ENCODE measurements around the gene LAMA4.
A peak's percentile ranks its signal among the peaks of the same experiment; 100 is the strongest.

LAMA4 gene

DNA sequence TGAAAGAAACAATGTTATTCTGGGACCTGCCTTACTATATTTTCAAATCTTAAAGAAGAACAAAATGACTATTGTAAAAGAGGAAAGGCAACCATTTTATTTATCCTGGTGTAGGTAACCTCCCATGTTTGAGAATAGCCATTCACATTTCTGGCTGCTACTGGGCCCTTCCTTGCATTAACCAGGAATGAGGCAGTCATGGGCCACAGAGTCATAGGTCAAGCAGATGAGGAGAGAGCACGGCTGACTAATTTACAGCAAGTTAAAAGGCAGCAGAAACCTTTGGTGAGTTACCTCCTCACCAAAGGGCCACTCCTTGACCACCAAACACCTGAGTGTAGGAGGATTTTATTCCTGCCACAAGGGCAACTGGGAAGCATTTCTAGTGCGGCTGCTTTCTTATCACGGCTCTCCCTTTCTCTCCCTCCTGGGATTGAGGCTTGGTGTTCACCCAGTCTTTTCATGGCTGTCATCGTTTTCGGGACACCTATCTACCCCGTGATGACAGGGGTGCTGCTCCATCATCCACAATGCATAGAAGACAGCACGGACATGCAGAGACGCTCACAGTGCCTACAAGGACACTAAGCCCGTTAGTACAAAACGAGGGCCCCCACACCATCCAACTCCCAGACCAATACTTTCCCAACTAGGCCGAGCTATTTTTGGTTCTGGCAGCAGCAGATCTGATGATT, 4.4 kb upstream of the LAMA4 start:
- Histone ChIP-seq H3K27ac (ENCODE audit: insufficient read depth, low read depth, low read length, poor library complexity, severe bottlenecking) (no peak overlapping the region), H3K36me3 (ENCODE audit: control insufficient read depth, insufficient read depth, low read length) (no peaks in the 10 kb centered on the region), H3K4me1 (ENCODE audit: control insufficient read depth, insufficient read depth, low read length) (peaks cover 14% of the 10 kb centered on the region), H3K27me3 (ENCODE audit: control insufficient read depth, insufficient read depth, low read length, poor library complexity, severe bottlenecking) (peaks cover 17% of the 10 kb centered on the region), H3K9me3 (ENCODE audit: control insufficient read depth, low read length) (no peaks in the 10 kb centered on the region), H3K4me3 (ENCODE audit: insufficient read depth, low read depth, low read length) (no peak overlapping the region)
- WGBS, 2 experiments = 92 to 95% methylated on average over 11 of the region's 11 CpGs

DNA sequence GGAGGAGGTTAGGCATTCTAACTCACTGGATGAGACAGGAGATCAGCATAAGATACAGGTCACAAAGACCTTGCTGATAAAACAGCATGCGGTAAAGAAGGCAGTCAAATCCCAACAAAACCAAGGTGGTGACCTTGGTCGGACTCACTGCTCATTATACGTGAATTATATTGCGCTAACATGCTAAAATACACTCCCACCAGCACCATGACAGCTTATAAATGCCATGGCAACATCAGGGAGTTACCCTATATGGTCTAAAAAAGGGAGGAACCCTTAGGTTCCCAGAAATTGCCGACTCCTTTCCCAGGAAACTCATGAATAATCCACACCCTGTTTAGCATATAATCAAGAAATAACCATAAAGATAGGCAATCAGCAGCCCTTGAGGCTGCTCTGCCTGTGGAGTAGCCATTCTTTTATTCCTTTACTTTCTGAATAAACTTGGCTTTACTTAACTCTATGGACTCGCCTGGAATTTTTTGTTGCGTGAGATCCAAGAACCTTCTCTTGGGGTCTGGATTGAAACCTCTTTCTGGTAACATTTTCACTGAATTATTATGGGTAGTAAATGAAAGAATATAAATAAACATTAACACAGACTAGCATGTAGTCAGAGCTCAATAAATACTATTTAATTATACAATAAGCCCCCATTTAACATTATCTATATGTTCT, 3.0 kb upstream of the LAMA4 start:
- Histone ChIP-seq H3K36me3 (ENCODE audit: control insufficient read depth, insufficient read depth, low read length) (no peaks in the 10 kb centered on the region), H3K9me3 (ENCODE audit: control insufficient read depth, low read length) (no peaks in the 10 kb centered on the region), H3K4me1 (ENCODE audit: control insufficient read depth, insufficient read depth, low read length) (peaks cover 10% of the 10 kb centered on the region), H3K27ac (ENCODE audit: insufficient read depth, low read depth, low read length, poor library complexity, severe bottlenecking) (no peak overlapping the region), H3K4me3 (ENCODE audit: insufficient read depth, low read depth, low read length) (no peak overlapping the region), H3K27me3 (ENCODE audit: control insufficient read depth, insufficient read depth, low read length, poor library complexity, severe bottlenecking) (peaks cover 32% of the 10 kb centered on the region)
- WGBS, 2 experiments = 84 to 98% methylated on average over 6 to 7 of the region's 7 CpGs

DNA sequence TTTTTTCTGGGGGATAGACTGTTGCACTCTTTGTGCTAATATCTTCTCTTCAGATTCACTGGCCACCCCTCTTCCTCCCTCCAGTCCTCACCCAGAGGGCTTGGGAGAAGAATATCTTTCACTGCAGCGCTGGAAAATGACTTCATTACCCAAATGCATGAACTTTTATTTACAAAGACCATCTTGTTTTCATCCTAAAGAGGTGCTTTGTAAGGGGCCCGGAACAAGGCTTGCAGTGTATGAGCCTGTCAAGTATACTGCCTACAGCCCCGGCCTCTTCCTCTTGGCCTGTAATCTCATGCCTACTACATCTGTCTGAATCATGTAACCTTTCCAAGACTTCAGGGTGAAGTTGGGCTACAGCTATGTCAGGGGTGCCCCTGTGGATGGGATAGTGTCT, 554 bp upstream of the LAMA4 start:
- no peaks in the 10 kb centered on the region for H3K36me3 ChIP-seq (ENCODE audit: control insufficient read depth, insufficient read depth, low read length)
- 76 to 79% methylated on average over 3 of the region's 3 CpGs for WGBS, 2 experiments
- H3K4me3 ChIP-seq (ENCODE audit: insufficient read depth, low read depth, low read length) = no peak overlapping the region
- H3K27me3 ChIP-seq (ENCODE audit: control insufficient read depth, insufficient read depth, low read length, poor library complexity, severe bottlenecking) = peaks cover 32% of the 10 kb centered on the region
- no peak overlapping the region for H3K27ac ChIP-seq (ENCODE audit: insufficient read depth, low read depth, low read length, poor library complexity, severe bottlenecking)
- peaks cover 6% of the 10 kb centered on the region for H3K4me1 ChIP-seq (ENCODE audit: control insufficient read depth, insufficient read depth, low read length)
- H3K9me3 ChIP-seq (ENCODE audit: control insufficient read depth, low read length) = no peaks in the 10 kb centered on the region

DNA sequence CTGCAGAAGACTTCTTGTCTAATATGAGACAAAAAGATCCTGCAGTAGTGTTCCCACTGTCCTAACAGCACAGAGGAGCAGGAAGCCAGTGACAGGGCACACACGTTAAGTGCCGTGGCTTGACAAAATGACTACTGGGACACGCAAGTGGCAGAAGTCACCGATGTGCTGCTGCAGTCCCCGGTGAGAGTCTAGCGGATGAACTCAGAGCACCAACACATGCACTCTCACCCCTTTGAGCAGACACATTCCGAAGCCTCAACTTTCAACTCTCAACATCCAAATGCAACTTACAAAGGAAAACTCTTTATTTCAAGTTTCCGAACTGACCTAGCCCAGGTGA, 898 bp downstream of the LAMA4 start:
- Histone ChIP-seq H3K9me3 (ENCODE audit: control insufficient read depth, low read length) (no peaks in the 10 kb centered on the region), H3K4me1 (ENCODE audit: control insufficient read depth, insufficient read depth, low read length) (peaks cover 6% of the 10 kb centered on the region), H3K36me3 (ENCODE audit: control insufficient read depth, insufficient read depth, low read length) (no peaks in the 10 kb centered on the region), H3K27ac (ENCODE audit: insufficient read depth, low read depth, low read length, poor library complexity, severe bottlenecking) (no peak overlapping the region), H3K4me3 (ENCODE audit: insufficient read depth, low read depth, low read length) (peak overlapping the region; percentile 36), H3K27me3 (ENCODE audit: control insufficient read depth, insufficient read depth, low read length, poor library complexity, severe bottlenecking) (peaks cover 32% of the 10 kb centered on the region)
- WGBS, 2 experiments = 2 to 3% methylated on average over 8 of the region's 8 CpGs

DNA sequence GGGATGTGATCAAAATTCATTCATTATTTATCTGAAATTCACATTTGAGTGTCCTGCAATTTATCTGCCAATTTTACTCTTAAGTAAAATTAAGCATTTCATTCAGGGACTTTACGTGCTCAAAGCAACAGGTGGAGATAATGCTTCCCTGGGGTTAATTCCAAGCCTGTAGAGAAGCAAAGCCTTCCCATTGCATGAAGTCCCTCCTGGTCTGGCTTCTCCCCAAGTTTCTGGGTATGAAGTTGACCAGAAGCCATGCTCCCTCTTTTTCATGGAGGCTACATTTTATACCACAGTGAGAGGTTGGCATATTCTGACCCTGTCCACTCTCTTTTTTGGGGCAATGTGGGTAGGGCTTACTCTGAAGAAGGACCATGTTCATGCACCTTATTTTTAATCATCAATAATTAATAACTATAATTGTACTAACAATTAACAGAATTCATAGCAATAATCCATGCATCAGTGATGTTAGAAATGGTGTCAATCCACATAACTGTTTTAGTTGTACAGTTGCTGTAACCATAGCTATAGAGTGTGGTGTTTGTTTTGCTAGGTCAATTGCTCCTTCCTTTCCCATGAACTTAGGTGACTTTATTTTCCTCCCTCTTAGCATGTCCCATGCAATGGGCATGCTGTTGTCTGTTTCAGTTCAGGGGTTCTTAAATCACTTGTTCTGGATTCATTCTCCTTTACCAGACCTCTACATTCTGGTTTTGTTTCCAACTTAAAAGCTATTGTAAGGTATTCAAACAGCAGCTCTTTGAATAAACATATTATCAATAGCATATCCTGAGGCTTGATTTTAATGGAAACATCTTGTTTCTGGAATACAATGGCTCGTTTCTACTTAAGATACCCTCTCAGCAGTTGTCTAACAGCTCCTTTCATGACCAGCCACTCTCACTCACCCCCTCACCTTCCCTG, 1.5 kb downstream of the LAMA4 start:
- no peaks in the 10 kb centered on the region for H3K36me3 ChIP-seq (ENCODE audit: control insufficient read depth, insufficient read depth, low read length)
- no peaks in the 10 kb centered on the region for H3K9me3 ChIP-seq (ENCODE audit: control insufficient read depth, low read length)
- peak overlapping the region; percentile 36 for H3K4me3 ChIP-seq (ENCODE audit: insufficient read depth, low read depth, low read length)
- peaks cover 6% of the 10 kb centered on the region for H3K4me1 ChIP-seq (ENCODE audit: control insufficient read depth, insufficient read depth, low read length)
- H3K27ac ChIP-seq (ENCODE audit: insufficient read depth, low read depth, low read length, poor library complexity, severe bottlenecking) = no peak overlapping the region
- 40 to 46% methylated on average over 2 of the region's 2 CpGs for WGBS, 2 experiments
- peaks cover 32% of the 10 kb centered on the region for H3K27me3 ChIP-seq (ENCODE audit: control insufficient read depth, insufficient read depth, low read length, poor library complexity, severe bottlenecking)

DNA sequence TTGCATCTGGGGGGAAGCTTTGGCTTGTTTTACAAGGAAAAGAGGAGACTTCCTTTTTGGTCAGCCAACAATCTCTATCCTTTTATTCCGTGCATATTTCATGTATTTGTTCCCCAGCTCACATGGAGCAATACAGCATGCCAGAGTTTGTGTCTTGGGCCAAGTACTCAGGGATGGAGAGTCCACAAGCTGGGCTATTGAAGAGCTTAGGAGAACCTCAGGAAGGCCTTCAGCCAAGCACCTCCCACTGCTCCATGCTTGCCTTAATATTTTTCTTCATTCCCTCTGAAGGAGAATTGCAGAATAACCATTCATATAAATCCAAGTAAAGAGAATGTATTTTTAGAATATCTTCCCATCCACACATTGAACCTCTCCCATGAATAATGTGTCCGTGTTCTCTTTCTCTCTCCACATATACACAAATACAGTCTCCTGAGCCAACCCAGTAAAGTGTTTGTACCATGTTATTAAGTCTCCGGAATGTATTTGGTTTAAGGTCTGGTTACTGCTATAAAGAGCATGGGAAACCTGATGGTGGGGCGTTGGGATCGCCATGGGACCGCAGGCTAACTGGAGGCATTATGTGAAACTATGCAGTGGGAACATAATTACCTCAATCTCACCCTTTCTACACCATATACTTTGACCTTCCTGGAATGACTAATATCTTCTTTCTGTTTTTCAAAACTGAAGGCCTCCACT, 3.0 kb downstream of the LAMA4 start:
- Histone ChIP-seq H3K4me3 (ENCODE audit: insufficient read depth, low read depth, low read length) (no peak overlapping the region), H3K36me3 (ENCODE audit: control insufficient read depth, insufficient read depth, low read length) (no peaks in the 10 kb centered on the region), H3K9me3 (ENCODE audit: control insufficient read depth, low read length) (no peaks in the 10 kb centered on the region), H3K27me3 (ENCODE audit: control insufficient read depth, insufficient read depth, low read length, poor library complexity, severe bottlenecking) (peaks cover 32% of the 10 kb centered on the region), H3K27ac (ENCODE audit: insufficient read depth, low read depth, low read length, poor library complexity, severe bottlenecking) (no peak overlapping the region), H3K4me1 (ENCODE audit: control insufficient read depth, insufficient read depth, low read length) (peaks cover 6% of the 10 kb centered on the region)
- 92 to 97% methylated on average over 6 of the region's 6 CpGs for WGBS, 2 experiments

DNA sequence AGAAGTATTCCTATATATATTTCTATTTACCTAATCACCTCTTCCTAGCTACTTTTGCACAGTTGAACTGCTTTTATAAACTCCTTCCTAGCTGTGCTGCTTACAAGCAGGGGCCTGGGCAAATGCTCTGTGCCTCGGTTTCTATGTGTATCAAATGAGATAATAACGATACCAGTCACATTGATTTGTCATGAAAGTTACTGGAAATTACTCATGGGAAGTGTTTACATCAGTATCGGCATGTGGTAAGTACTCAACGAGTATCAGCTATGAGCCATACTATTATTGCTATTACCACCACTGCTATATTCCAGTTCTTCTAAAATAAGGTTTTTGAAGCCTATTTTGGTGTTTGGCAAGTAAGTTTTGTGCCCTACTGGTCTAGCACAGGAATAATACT, 4.9 kb downstream of the LAMA4 start:
- H3K27ac ChIP-seq (ENCODE audit: insufficient read depth, low read depth, low read length, poor library complexity, severe bottlenecking) = no peak overlapping the region
- peaks cover 21% of the 10 kb centered on the region for H3K27me3 ChIP-seq (ENCODE audit: control insufficient read depth, insufficient read depth, low read length, poor library complexity, severe bottlenecking)
- peaks cover 4% of the 10 kb centered on the region for H3K4me1 ChIP-seq (ENCODE audit: control insufficient read depth, insufficient read depth, low read length)
- no peaks in the 10 kb centered on the region for H3K36me3 ChIP-seq (ENCODE audit: control insufficient read depth, insufficient read depth, low read length)
- 86 to 96% methylated on average over 4 of the region's 4 CpGs for WGBS, 2 experiments
- no peaks in the 10 kb centered on the region for H3K9me3 ChIP-seq (ENCODE audit: control insufficient read depth, low read length)
- no peak overlapping the region for H3K4me3 ChIP-seq (ENCODE audit: insufficient read depth, low read depth, low read length)

DNA sequence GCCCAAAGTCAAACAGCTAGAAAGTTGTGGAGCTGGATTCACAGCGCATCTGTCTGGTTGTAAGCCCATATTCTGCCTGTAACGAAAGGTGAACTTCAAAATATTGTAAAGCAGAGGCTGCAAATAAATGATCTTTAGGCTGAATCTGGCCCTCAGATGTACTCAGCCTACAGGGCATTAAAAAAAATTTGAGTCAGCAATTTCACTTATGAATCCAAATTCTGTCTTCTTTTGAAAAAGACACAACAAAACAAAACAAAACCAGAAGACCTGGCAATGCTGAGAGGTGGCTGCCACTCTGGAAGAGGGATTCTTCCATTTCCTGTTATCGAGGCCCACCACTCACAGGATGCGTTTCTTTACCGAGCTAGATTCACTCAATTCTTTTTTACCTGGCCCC, 7.1 kb downstream of the LAMA4 start:
- 92 to 93% methylated on average over 5 of the region's 5 CpGs for WGBS, 2 experiments

DNA sequence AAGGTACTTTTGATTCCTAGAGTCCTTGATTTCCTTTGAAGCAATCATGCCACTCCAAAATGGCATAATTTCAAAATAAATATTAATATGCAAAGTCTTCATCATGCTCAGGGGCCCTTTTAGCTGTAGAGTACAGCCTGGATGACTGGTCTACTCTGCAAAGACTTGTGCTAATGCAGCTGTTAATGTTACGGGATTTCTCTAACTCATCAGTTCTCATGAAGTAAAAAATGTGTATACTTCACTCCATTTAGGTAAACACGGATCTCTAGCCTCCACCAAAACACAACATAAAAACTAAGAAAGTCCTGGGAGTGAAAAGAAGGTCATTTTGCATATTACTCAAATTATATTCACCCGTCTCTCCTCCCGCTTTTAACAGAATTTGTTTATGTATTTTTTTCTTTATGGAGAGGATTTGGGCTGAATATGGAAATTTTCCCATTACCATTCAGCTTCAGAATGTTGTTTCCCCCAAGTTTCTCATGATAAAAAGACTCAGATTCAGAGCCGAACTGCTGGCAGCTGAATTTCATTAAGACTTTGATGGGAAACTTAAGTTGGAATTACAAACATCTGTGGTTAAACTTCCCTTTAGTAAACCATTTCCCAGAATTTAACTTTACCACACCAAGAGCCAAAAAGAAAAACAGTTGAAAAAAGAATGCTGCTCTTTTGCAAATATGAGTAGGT, 8.7 kb downstream of the LAMA4 start:
- no peak overlapping the region for H3K27ac ChIP-seq (ENCODE audit: insufficient read depth, low read depth, low read length, poor library complexity, severe bottlenecking)
- 88% methylated on average over 5 of the region's 5 CpGs; no CpG with 5 or more reads in 1 of the 2 experiments for WGBS, 2 experiments
- H3K4me1 ChIP-seq (ENCODE audit: control insufficient read depth, insufficient read depth, low read length) = no peaks in the 10 kb centered on the region

More for the DNA sequence above, 7.1 kb downstream of the LAMA4 start:
- H3K27me3 ChIP-seq (ENCODE audit: control insufficient read depth, insufficient read depth, low read length, poor library complexity, severe bottlenecking) = no peaks in the 10 kb centered on the region
- no peak overlapping the region for H3K27ac ChIP-seq (ENCODE audit: insufficient read depth, low read depth, low read length, poor library complexity, severe bottlenecking)
- no peak overlapping the region for H3K4me3 ChIP-seq (ENCODE audit: insufficient read depth, low read depth, low read length)
- no peaks in the 10 kb centered on the region for H3K36me3 ChIP-seq (ENCODE audit: control insufficient read depth, insufficient read depth, low read length)
- H3K9me3 ChIP-seq (ENCODE audit: control insufficient read depth, low read length) = no peaks in the 10 kb centered on the region
- H3K4me1 ChIP-seq (ENCODE audit: control insufficient read depth, insufficient read depth, low read length) = no peaks in the 10 kb centered on the region

More for the DNA sequence above, 8.7 kb downstream of the LAMA4 start:
- no peak overlapping the region for H3K4me3 ChIP-seq (ENCODE audit: insufficient read depth, low read depth, low read length)
- no peaks in the 10 kb centered on the region for H3K9me3 ChIP-seq (ENCODE audit: control insufficient read depth, low read length)
- H3K36me3 ChIP-seq (ENCODE audit: control insufficient read depth, insufficient read depth, low read length) = no peaks in the 10 kb centered on the region
- H3K27me3 ChIP-seq (ENCODE audit: control insufficient read depth, insufficient read depth, low read length, poor library complexity, severe bottlenecking) = no peaks in the 10 kb centered on the region

All from ectodermal cell (in vitro differentiated cells).